ENCODE data around the gene PTPRK.

- TF ChIP-seq, protein P1, sequence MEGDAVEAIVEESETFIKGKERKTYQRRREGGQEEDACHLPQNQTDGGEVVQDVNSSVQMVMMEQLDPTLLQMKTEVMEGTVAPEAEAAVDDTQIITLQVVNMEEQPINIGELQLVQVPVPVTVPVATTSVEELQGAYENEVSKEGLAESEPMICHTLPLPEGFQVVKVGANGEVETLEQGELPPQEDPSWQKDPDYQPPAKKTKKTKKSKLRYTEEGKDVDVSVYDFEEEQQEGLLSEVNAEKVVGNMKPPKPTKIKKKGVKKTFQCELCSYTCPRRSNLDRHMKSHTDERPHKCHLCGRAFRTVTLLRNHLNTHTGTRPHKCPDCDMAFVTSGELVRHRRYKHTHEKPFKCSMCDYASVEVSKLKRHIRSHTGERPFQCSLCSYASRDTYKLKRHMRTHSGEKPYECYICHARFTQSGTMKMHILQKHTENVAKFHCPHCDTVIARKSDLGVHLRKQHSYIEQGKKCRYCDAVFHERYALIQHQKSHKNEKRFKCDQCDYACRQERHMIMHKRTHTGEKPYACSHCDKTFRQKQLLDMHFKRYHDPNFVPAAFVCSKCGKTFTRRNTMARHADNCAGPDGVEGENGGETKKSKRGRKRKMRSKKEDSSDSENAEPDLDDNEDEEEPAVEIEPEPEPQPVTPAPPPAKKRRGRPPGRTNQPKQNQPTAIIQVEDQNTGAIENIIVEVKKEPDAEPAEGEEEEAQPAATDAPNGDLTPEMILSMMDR (IDR thresholded peaks at IDR 0.05), result no peak
- TF ChIP-seq POLR2A (IDR thresholded peaks at IDR 0.05), result no peak
Observed at GRCh38 chr6:128000363-128000762, 520.0 kb downstream of the PTPRK start.
